WTC11 (cell line): ENCODE data around the gene RSRP1. TPM values are rescaled to one million over a fixed set of nuclear protein-coding genes. Genes with fewer than 3 reads are reported as not detected.

Experiments
- ATAC-seq: fragments of 200-7000 bp; cut with Tn5 transposase; 2 replicates; pipeline ENCODE4 v1.10.0; 2021; ENCODE audit warnings: mild to moderate bottlenecking, moderate library complexity
- CTCF ChIA-PET: fragments of 300-600 bp; sonication (Branson Sonifier 250); formaldehyde crosslinking; loops from one replicate; lab custom pipeline; 2021; ENCODE audit warnings: antibody characterized with exemption; lab: Charles Lee
- POLR2A ChIA-PET: fragments of 350-600 bp; sonication (Branson Sonifier 250); formaldehyde crosslinking; loops from one replicate; lab custom pipeline; 2021; ENCODE audit warnings: antibody characterized with exemption; lab: Charles Lee
- DNase-seq: peaks from one replicate; pipeline ENCODE4 v3.0.0; 2021; ENCODE audit warnings: low spot score
- H3K27ac Mint-ChIP-seq: 2 replicates; pipeline ENCODE4 v1.8.0; 2021; ENCODE audit warnings: mixed read lengths
- H3K27me3 Mint-ChIP-seq: 2 replicates; pipeline ENCODE4 v1.8.0; 2021; ENCODE audit warnings: low read depth, mild to moderate bottlenecking, moderate library complexity, mixed read lengths
- H3K36me3 Mint-ChIP-seq: 2 replicates; pipeline ENCODE4 v1.8.0; 2021; ENCODE audit warnings: mixed read lengths
- H3K4me1 Mint-ChIP-seq: 2 replicates; pipeline ENCODE4 v1.8.0; 2022; ENCODE audit warnings: mixed read lengths
- H3K4me3 Mint-ChIP-seq: 2 replicates; pipeline ENCODE4 v1.8.0; 2021; ENCODE audit warnings: mild to moderate bottlenecking, moderate library complexity, mixed read lengths
- H3K9me3 Mint-ChIP-seq: 2 replicates; pipeline ENCODE4 v1.8.0; 2021; ENCODE audit warnings: mixed read lengths
- AFF4 ChIP-seq: sonication (generic); formaldehyde crosslinking; IDR thresholded peaks from 2 replicates; pipeline ENCODE4 v1.8.1; 2023; ENCODE audit warnings: mild to moderate bottlenecking, missing genetic modification reagents, borderline replicate concordance
- GRHL2 ChIP-seq: fragments of 250-450 bp; sonication (Bioruptor Pico); IDR thresholded peaks from 2 replicates; pipeline ENCODE4 v1.8.0; 2022; ENCODE audit warnings: mild to moderate bottlenecking, moderate library complexity; ENCODE audit not compliant: insufficient replicate concordance, severe bottlenecking
- IRF2 ChIP-seq: sonication (generic); formaldehyde crosslinking; IDR thresholded peaks from 2 replicates; pipeline ENCODE4 v1.8.0; 2022; ENCODE audit warnings: low read depth, missing genetic modification reagents, borderline replicate concordance
- JAZF1 ChIP-seq: fragments of 250-450 bp; sonication (Bioruptor Pico); IDR thresholded peaks from 2 replicates; pipeline ENCODE4 v1.9.0; 2021; ENCODE audit warnings: moderate library complexity, mild to moderate bottlenecking, inconsistent platforms
- NR1H2 ChIP-seq: sonication (generic); formaldehyde crosslinking; IDR thresholded peaks from 2 replicates; pipeline ENCODE4 v1.9.0; 2021; ENCODE audit warnings: mild to moderate bottlenecking, moderate library complexity, missing genetic modification reagents
- ZNF121 ChIP-seq: sonication (generic); formaldehyde crosslinking; IDR thresholded peaks from 2 replicates; pipeline ENCODE4 v1.8.0; 2023; ENCODE audit warnings: missing genetic modification reagents
- ZNF281 ChIP-seq: sonication (generic); formaldehyde crosslinking; IDR thresholded peaks from 2 replicates; pipeline ENCODE4 v1.8.0; 2023; ENCODE audit warnings: mild to moderate bottlenecking, missing genetic modification reagents
- ZNF317 ChIP-seq: sonication (generic); formaldehyde crosslinking; IDR thresholded peaks from 2 replicates; pipeline ENCODE4 v1.8.1; 2023; ENCODE audit warnings: low read depth, mild to moderate bottlenecking, moderate library complexity, missing genetic modification reagents, borderline replicate concordance
- total RNA-seq: library from RNA; stranded (reverse); gene quantifications from 3 replicates; pipeline ENCODE4 v1.2.3, GENCODE V29; 2021
- TF ChIP-seq, protein P1 (sequence below): sonication (generic); formaldehyde crosslinking; IDR thresholded peaks from 2 replicates; pipeline ENCODE4 v1.8.1; 2022; ENCODE audit warnings: mild to moderate bottlenecking, missing genetic modification reagents, moderate library complexity, borderline replicate concordance
- TF ChIP-seq, protein P2 (sequence below): sonication (generic); formaldehyde crosslinking; IDR thresholded peaks from 2 replicates; pipeline ENCODE4 v1.8.1; 2023; ENCODE audit warnings: mild to moderate bottlenecking, missing genetic modification reagents, moderate library complexity
- TF ChIP-seq, protein P3 (sequence below): sonication (generic); formaldehyde crosslinking; IDR thresholded peaks from 2 replicates; pipeline ENCODE4 v1.8.0; 2022; ENCODE audit warnings: missing genetic modification reagents
- TF ChIP-seq, protein P4 (sequence below): sonication (generic); formaldehyde crosslinking; IDR thresholded peaks from 2 replicates; pipeline ENCODE4 v1.8.0; 2022; ENCODE audit warnings: mild to moderate bottlenecking, missing genetic modification reagents

Gene RSRP1
- total RNA-seq, 1 experiment from 2014 or later = 78.1 TPM

DNA sequence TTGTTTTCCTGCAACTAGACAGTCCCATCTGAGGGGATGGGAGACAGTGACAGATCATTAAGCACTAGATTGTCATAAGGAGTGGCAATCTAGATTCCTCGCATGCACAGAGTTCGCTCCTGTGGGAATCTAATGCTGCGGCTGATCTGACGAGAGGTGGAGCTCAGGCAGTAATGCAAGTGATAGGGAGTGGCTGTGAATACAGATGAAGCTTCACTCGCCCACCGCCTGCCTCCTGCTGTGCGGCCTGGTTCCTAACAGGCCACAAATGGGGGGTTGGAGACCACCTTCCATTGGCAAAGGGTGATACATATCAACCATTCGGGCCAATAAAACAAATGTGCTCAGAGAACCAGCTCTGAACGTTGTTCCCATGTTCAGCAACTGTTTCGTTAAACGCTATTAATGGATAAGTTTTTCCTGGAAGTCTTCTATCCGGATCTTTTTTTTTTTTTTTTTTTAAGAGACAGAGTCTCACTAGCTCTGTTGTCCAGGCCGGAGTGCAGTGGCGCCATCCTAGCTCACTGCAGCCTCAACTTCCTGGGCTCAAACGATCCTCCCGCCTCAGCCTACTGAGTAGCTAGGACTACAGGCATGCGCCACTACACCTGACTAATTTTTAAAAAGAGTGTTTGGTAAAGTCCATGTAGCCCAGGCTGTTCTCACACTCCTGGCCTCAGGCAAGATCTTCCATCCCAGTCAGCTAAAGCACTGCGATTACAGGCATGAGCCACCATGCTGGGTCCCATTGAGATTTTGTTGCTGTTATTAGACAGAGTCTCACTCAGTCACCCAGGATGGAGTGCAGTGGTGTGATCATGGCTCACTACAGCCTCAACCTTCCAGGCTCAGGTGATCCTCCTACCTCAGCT, 8.7 kb upstream of the RSRP1 start:
- TF ChIP-seq, protein P1, sequence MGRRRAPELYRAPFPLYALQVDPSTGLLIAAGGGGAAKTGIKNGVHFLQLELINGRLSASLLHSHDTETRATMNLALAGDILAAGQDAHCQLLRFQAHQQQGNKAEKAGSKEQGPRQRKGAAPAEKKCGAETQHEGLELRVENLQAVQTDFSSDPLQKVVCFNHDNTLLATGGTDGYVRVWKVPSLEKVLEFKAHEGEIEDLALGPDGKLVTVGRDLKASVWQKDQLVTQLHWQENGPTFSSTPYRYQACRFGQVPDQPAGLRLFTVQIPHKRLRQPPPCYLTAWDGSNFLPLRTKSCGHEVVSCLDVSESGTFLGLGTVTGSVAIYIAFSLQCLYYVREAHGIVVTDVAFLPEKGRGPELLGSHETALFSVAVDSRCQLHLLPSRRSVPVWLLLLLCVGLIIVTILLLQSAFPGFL (CRISPR knock-in tag) = no peak
- no peak for TF ChIP-seq JAZF1 (CRISPR knock-in tag)
- Mint-ChIP-seq H3K4me1 (peaks cover 18% of the 10 kb centered on the region), H3K36me3 (no peaks in the 10 kb centered on the region), H3K27me3 (no peaks in the 10 kb centered on the region), H3K27ac (peak overlapping the region; percentile 63; the same call in 1 of the 2 replicates), H3K4me3 (no peak overlapping the region), H3K9me3 (no peaks in the 10 kb centered on the region)
- ATAC-seq (no peak; the same call in 1 of the 2 replicates), DNase-seq (no peak)
- ChIA-PET POLR2A (interaction anchor here (1.5 kb wide), 1 partner anchor 8 kb away, joined by 6 read pairs; the partner anchor contains the start of gene RSRP1), CTCF (interaction anchor here (0.9 to 1.1 kb wide), 2 partner anchors 8 to 12 kb away, joined by 3 to 10 read pairs; partner anchors contain the start of gene RSRP1)

DNA sequence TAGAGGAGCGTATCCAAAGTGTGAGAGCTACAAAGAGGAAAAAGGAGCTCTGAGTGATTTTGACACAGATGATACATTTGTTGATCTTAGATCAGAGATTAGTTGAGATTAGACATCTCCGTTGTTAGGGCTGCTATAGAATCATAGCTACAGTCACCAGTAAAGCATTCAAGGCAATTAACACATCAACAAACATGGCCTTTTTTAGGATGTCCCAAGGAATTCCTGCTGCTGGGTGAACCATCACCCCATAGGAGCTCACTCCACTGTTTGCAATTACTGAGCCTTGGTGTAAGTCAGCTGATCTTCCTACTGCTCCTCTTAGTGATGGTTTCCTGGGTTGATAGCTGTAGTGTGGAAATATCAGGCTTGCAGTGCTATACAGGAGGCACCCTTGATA, 6.7 kb upstream of the RSRP1 start:
- peaks cover 18% of the 10 kb centered on the region for H3K4me1 Mint-ChIP-seq
- no peaks in the 10 kb centered on the region for H3K36me3 Mint-ChIP-seq
- H3K27me3 Mint-ChIP-seq = no peaks in the 10 kb centered on the region
- no peak for DNase-seq
- TF ChIP-seq ZNF317 (CRISPR knock-in tag) = peak; percentile 92
- TF ChIP-seq, protein P2, sequence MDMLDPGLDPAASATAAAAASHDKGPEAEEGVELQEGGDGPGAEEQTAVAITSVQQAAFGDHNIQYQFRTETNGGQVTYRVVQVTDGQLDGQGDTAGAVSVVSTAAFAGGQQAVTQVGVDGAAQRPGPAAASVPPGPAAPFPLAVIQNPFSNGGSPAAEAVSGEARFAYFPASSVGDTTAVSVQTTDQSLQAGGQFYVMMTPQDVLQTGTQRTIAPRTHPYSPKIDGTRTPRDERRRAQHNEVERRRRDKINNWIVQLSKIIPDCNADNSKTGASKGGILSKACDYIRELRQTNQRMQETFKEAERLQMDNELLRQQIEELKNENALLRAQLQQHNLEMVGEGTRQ (CRISPR knock-in tag) = no peak
- peak; percentile 86 for ATAC-seq
- H3K9me3 Mint-ChIP-seq = no peaks in the 10 kb centered on the region
- ChIA-PET CTCF (interaction anchor here (1.2 kb wide), 1 partner anchor 14 kb away, joined by 3 read pairs; no protein-coding TSS in a partner anchor), POLR2A (no interaction called here)
- H3K27ac Mint-ChIP-seq = no peak overlapping the region
- no peak overlapping the region for H3K4me3 Mint-ChIP-seq

DNA sequence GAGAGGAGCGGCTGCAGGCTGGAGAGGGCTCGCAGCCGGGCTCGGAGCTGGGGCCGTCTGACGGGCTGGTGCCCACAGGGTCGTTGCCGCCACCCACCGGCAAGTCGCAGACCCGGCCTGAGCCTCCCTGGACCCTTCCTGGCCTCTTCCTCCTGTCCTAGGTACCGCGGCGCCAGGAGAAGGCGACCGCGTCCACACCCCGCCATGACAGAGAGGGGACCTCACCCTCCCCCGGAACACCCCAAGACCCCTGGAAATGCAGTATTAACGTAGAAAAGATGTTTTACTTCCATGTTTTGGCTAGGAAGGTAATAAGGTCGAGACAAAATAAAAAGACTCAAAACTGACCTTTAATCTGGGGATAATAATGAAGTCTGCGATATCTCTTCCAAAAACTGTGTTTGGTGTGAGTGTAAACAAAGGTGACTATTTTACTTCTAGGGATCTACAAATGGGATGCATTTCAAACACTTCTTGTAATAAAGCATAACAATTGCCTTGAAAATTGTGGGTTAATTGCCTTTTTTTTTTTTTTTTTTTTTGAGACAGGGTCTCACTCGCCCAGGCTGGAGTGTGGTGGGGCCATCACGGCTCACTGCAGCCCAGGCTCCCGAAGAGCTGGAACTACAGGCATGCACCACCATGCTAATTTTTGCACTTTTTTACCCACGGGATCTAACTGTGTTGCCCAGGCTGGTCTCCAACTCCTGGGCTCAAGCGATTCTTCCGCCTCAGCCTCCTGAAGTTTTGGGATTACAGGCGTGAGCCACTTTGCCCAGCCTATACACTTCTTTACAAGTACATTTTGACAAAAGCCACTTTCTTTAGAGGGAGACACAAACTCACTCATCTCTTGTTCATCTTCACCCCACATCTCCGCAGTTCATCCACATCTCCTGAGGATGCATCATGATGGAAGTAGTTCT, 838 bp upstream of the RSRP1 start:
- ChIA-PET CTCF (interaction anchor here (0.6 to 1.7 kb wide), 6 partner anchors 8 to 206 kb away, joined by 3 to 11 read pairs (median 5); partner anchors contain the start of gene SYF2), POLR2A (interaction anchor here (0.7 to 2.2 kb wide), 4 partner anchors 8 to 16 kb away, joined by 3 to 21 read pairs (median 4); partner anchors contain the start of gene SYF2)
- H3K36me3 Mint-ChIP-seq = peaks cover 34% of the 10 kb centered on the region
- H3K9me3 Mint-ChIP-seq = no peaks in the 10 kb centered on the region
- peak overlapping the region; percentile 97 for H3K4me3 Mint-ChIP-seq
- H3K4me1 Mint-ChIP-seq = peaks cover 22% of the 10 kb centered on the region
- DNase-seq (no peak), ATAC-seq (peak; percentile 87)
- TF ChIP-seq GRHL2 (CRISPR knock-in tag) (no peak), NR1H2 (CRISPR knock-in tag) (no peak), JAZF1 (CRISPR knock-in tag) (no peak), ZNF281 (CRISPR knock-in tag) (0 out of 2 replicates have a peak, but pooled peaks have one; percentile 7), ZNF121 (CRISPR knock-in tag) (peak; percentile 83), IRF2 (no peak), AFF4 (CRISPR knock-in tag) (0 out of 2 replicates have a peak, but pooled peaks have one; percentile 6)
- TF ChIP-seq, protein P3, sequence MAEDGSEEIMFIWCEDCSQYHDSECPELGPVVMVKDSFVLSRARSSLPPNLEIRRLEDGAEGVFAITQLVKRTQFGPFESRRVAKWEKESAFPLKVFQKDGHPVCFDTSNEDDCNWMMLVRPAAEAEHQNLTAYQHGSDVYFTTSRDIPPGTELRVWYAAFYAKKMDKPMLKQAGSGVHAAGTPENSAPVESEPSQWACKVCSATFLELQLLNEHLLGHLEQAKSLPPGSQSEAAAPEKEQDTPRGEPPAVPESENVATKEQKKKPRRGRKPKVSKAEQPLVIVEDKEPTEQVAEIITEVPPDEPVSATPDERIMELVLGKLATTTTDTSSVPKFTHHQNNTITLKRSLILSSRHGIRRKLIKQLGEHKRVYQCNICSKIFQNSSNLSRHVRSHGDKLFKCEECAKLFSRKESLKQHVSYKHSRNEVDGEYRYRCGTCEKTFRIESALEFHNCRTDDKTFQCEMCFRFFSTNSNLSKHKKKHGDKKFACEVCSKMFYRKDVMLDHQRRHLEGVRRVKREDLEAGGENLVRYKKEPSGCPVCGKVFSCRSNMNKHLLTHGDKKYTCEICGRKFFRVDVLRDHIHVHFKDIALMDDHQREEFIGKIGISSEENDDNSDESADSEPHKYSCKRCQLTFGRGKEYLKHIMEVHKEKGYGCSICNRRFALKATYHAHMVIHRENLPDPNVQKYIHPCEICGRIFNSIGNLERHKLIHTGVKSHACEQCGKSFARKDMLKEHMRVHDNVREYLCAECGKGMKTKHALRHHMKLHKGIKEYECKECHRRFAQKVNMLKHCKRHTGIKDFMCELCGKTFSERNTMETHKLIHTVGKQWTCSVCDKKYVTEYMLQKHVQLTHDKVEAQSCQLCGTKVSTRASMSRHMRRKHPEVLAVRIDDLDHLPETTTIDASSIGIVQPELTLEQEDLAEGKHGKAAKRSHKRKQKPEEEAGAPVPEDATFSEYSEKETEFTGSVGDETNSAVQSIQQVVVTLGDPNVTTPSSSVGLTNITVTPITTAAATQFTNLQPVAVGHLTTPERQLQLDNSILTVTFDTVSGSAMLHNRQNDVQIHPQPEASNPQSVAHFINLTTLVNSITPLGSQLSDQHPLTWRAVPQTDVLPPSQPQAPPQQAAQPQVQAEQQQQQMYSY = no peak
- TF ChIP-seq, protein P4, sequence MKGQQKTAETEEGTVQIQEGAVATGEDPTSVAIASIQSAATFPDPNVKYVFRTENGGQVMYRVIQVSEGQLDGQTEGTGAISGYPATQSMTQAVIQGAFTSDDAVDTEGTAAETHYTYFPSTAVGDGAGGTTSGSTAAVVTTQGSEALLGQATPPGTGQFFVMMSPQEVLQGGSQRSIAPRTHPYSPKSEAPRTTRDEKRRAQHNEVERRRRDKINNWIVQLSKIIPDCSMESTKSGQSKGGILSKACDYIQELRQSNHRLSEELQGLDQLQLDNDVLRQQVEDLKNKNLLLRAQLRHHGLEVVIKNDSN = 0 out of 2 replicates have a peak, but pooled peaks have one; percentile 20
- no peaks in the 10 kb centered on the region for H3K27me3 Mint-ChIP-seq
- H3K27ac Mint-ChIP-seq = peak overlapping the region; percentile 96
